Measurements from ENCODE around the gene MAFB. TPM values are rescaled to one million over a fixed set of nuclear protein-coding genes. Genes with fewer than 3 reads are reported as not detected.

Gene MAFB
- total RNA-seq, 1 donor from 2014 or later: 80.5 TPM

- intact Hi-C loops (cut with DNase I): no loop called here
Observed at GRCh38 chr20:40726776-40727175, 37.7 kb upstream of the MAFB start.

DNA sequence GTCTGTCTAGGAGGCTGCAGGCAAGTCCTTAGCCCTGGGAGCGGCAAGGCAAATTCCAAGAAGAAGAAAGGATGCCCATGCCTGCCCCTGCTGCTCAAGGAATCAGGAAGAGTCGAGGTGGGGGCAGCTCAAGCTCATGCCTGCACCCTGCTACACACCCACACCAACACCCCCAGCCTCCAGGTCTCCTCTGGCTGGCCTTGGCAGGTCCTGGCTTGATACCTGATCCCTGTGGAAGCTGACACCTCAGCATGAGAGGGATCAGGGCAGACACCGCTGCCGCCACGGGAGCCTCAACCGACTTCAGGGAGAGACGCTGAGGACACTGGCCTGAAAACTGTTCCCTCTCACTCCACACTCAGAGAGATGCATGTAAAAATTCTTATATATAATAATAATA is 35.5 kb upstream of the MAFB start:
- no peak for DNase-seq (ENCODE audit: extremely low spot score in 2 of 2)
- H3K27me3 ChIP-seq: no peaks in the 10 kb centered on the region
- H3K36me3 ChIP-seq: no peaks in the 10 kb centered on the region
- H3K4me1 ChIP-seq: no peaks in the 10 kb centered on the region
- no peak overlapping the region for H3K27ac ChIP-seq
- no peak overlapping the region for H3K4me3 ChIP-seq
- intact Hi-C loops (cut with DNase I): no loop called here
- TF ChIP-seq, protein P1, sequence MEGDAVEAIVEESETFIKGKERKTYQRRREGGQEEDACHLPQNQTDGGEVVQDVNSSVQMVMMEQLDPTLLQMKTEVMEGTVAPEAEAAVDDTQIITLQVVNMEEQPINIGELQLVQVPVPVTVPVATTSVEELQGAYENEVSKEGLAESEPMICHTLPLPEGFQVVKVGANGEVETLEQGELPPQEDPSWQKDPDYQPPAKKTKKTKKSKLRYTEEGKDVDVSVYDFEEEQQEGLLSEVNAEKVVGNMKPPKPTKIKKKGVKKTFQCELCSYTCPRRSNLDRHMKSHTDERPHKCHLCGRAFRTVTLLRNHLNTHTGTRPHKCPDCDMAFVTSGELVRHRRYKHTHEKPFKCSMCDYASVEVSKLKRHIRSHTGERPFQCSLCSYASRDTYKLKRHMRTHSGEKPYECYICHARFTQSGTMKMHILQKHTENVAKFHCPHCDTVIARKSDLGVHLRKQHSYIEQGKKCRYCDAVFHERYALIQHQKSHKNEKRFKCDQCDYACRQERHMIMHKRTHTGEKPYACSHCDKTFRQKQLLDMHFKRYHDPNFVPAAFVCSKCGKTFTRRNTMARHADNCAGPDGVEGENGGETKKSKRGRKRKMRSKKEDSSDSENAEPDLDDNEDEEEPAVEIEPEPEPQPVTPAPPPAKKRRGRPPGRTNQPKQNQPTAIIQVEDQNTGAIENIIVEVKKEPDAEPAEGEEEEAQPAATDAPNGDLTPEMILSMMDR (IDR thresholded peaks at IDR 0.05): no peak
- TF ChIP-seq POLR2AphosphoS5 (IDR thresholded peaks at IDR 0.05; ENCODE audit: insufficient read depth in 1 of 2, low read depth in 1 of 2): no peak
- H3K9me3 ChIP-seq: no peaks in the 10 kb centered on the region

More at GRCh38 chr20:40726776-40727175, 37.7 kb upstream of the MAFB start:
- no peak overlapping the region for H3K27ac ChIP-seq
- TF ChIP-seq, protein P1 (IDR thresholded peaks at IDR 0.05): no peak
- TF ChIP-seq POLR2AphosphoS5 (IDR thresholded peaks at IDR 0.05; ENCODE audit: insufficient read depth in 1 of 2, low read depth in 1 of 2) (no peak), POLR2A (IDR thresholded peaks at IDR 0.05) (no peak)
- no peak for DNase-seq (ENCODE audit: extremely low spot score in 2 of 2)
- no peak overlapping the region for H3K4me3 ChIP-seq
- H3K4me1 ChIP-seq: no peaks in the 10 kb centered on the region
- no peaks in the 10 kb centered on the region for H3K27me3 ChIP-seq
- no peaks in the 10 kb centered on the region for H3K9me3 ChIP-seq
- no peaks in the 10 kb centered on the region for H3K36me3 ChIP-seq

- Histone ChIP-seq H3K9me3 (no peaks in the 10 kb centered on the region), H3K4me1 (no peaks in the 10 kb centered on the region), H3K27me3 (no peaks in the 10 kb centered on the region), H3K4me3 (no peak overlapping the region), H3K27ac (no peak overlapping the region), H3K36me3 (no peaks in the 10 kb centered on the region)
- intact Hi-C loops (cut with DNase I): no loop called here
- TF ChIP-seq POLR2AphosphoS5 (IDR thresholded peaks at IDR 0.05; ENCODE audit: insufficient read depth in 1 of 2, low read depth in 1 of 2): no peak
- TF ChIP-seq, protein P1 (IDR thresholded peaks at IDR 0.05): no peak
- TF ChIP-seq POLR2A (IDR thresholded peaks at IDR 0.05): no peak
- no peak for DNase-seq (ENCODE audit: extremely low spot score in 2 of 2)
Observed at GRCh38 chr20:40720826-40721225, 31.8 kb upstream of the MAFB start.

DNA sequence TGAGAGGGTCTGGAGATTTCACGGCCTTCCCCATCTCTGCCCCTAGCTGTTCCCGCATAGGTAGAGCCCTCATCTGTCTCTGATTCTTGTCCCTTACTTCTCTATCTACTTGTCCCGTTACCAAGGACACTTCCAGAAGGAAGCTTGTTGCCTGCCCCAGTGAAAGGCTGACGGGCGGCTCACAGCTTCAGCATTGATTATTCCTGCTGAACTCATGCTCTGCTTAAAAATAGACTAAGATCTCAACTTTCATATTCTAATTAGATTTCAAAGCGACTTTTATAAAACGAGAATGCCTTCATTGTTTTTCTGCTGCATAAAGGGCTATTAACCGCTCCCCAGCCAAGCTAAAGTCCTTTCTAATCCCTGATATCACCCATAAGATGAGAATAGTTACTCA is 31.1 kb upstream of the MAFB start:
- H3K9me3 ChIP-seq: no peaks in the 10 kb centered on the region
- no peaks in the 10 kb centered on the region for H3K36me3 ChIP-seq
- H3K27ac ChIP-seq: no peak overlapping the region
- intact Hi-C loops (cut with DNase I): no loop called here
- H3K4me3 ChIP-seq: no peak overlapping the region
- DNase-seq (ENCODE audit: extremely low spot score in 2 of 2): no peak
- H3K27me3 ChIP-seq: no peaks in the 10 kb centered on the region
- TF ChIP-seq POLR2A (IDR thresholded peaks at IDR 0.05): no peak
- TF ChIP-seq POLR2AphosphoS5 (IDR thresholded peaks at IDR 0.05; ENCODE audit: insufficient read depth in 1 of 2, low read depth in 1 of 2): no peak
- TF ChIP-seq, protein P1 (IDR thresholded peaks at IDR 0.05): no peak
- no peaks in the 10 kb centered on the region for H3K4me1 ChIP-seq

GRCh38 chr20:40718982-40719729 is 30.1 kb upstream of the MAFB start:
- H3K9me3 ChIP-seq: no peaks in the 10 kb centered on the region
- intact Hi-C loops (cut with DNase I): no loop called here
- no peak for DNase-seq (ENCODE audit: extremely low spot score in 2 of 2)
- no peaks in the 10 kb centered on the region for H3K4me1 ChIP-seq
- H3K4me3 ChIP-seq: no peak overlapping the region
- TF ChIP-seq POLR2A (IDR thresholded peaks at IDR 0.05) (no peak), POLR2AphosphoS5 (IDR thresholded peaks at IDR 0.05; ENCODE audit: insufficient read depth in 1 of 2, low read depth in 1 of 2) (no peak)
- TF ChIP-seq, protein P1 (IDR thresholded peaks at IDR 0.05): no peak
- H3K27ac ChIP-seq: no peak overlapping the region
- no peaks in the 10 kb centered on the region for H3K27me3 ChIP-seq
- no peaks in the 10 kb centered on the region for H3K36me3 ChIP-seq

All from vagina (tissue), 2 donors.